Measurements from ENCODE around the gene CYP2D6. TPM values are rescaled to one million over a fixed set of nuclear protein-coding genes. Genes with fewer than 3 reads are reported as not detected.
"Not testable (repeated sequence)": the region's sequence is repeated elsewhere in the genome, so short reads cannot be mapped to it uniquely, and the experiment has no call there.

CYP2D6 gene
- total and polyA plus RNA-seq, 2 of the 8 experiments (the other 6 are each of a cell fraction or from before 2014, with no cell fraction given), result 0.93 to 1.7 TPM

DNA sequence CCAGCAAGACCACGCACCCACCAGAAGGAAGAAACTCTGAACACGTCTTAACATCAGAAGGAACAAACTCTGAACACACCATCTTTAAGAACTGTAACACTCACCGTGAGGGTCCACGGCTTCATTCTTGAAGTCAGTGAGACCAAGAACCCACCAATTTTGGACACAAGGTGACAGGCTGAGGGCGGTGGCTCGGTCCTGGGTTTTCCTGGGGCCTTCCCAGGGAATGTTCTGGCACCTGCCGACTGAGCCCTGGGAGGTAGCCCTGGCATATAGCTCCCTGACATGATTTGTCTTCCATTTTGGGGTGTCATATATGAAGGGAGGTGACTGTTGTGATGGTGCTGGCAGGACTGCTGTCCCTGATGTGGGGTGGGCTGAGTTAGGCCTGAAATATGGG is 8.9 kb upstream of the CYP2D6 start:
- not testable (repeated sequence) for H3K23me2 ChIP-seq (ENCODE audit: low read depth, low read length); H3K36me3 ChIP-seq (ENCODE audit: control insufficient read depth in 2 of 4, insufficient read depth in 4 of 4, low read length in 3 of 4); H3K9ac ChIP-seq (replicated peaks in 1 of 4; ENCODE audit: extremely low read depth in 1 of 4, low read depth in 3 of 4, low read length in 3 of 4); H2BK120ac ChIP-seq (replicated peaks; ENCODE audit: low read depth, low read length); H3K4ac ChIP-seq (replicated peaks; ENCODE audit: insufficient read length, low read depth, low read length); H3K9me3 ChIP-seq (ENCODE audit: insufficient read depth in 2 of 2, low read depth in 1 of 2, low read length in 1 of 2); H3K14ac ChIP-seq (ENCODE audit: insufficient read length); H4K8ac ChIP-seq (ENCODE audit: extremely low read depth, insufficient read depth, low read length); H3K56ac ChIP-seq (replicated peaks; ENCODE audit: insufficient read length, low read depth, low read length); H4K91ac ChIP-seq (replicated peaks; ENCODE audit: insufficient read length, low read length); H2BK15ac ChIP-seq (ENCODE audit: low read length); H3K79me2 ChIP-seq (ENCODE audit: control insufficient read depth in 1 of 2, insufficient read depth in 2 of 2, low read length in 2 of 2); H2AK5ac ChIP-seq (ENCODE audit: low read depth, low read length); H4K20me1 ChIP-seq (replicated peaks in 1 of 2; ENCODE audit: control insufficient read depth in 1 of 2, insufficient read depth in 2 of 2, low read length in 2 of 2); H2BK12ac ChIP-seq (ENCODE audit: low read depth, low read length); DNase-seq (ENCODE audit: low read depth in 1 of 2, low spot score in 2 of 2); H3K18ac ChIP-seq (ENCODE audit: extremely low read depth, low read length); H3K4me2 ChIP-seq (ENCODE audit: insufficient read depth in 1 of 2, low read depth in 2 of 2, low read length in 2 of 2); H3K79me1 ChIP-seq (ENCODE audit: low read depth, low read length); H3K27me3 ChIP-seq (replicated peaks in 1 of 4; ENCODE audit: control insufficient read depth in 3 of 4, extremely low read depth in 1 of 4, insufficient read depth in 3 of 4, low read length in 3 of 4); FAIRE-seq; H3K4me3 ChIP-seq (ENCODE audit: extremely low read depth in 1 of 4, insufficient read depth in 2 of 4, low read depth in 3 of 4, low read length in 4 of 4); H3K27ac ChIP-seq (ENCODE audit: low read depth, low read length); H4K5ac ChIP-seq (ENCODE audit: insufficient read length, low read depth, low read length); H3K23ac ChIP-seq (ENCODE audit: insufficient read length); H2BK5ac ChIP-seq (ENCODE audit: low read depth, low read length); H2BK20ac ChIP-seq (ENCODE audit: low read length); H3K4me1 ChIP-seq (replicated peaks in 1 of 4; ENCODE audit: control insufficient read depth in 3 of 4, insufficient read depth in 4 of 4, low read length in 3 of 4); H2AFZ ChIP-seq (ENCODE audit: low read length)
- ChIA-PET CTCF (ENCODE audit: partially characterized antibody) (interaction anchor here (1.1 kb wide), 2 partner anchors 22 to 23 kb away, joined by 4 to 6 read pairs; no protein-coding TSS in a partner anchor), POLR2A (ENCODE audit: partially characterized antibody) (interaction anchor here (1.6 to 1.8 kb wide), 2 partner anchors 10 to 13 kb away, joined by 4 read pairs; no protein-coding TSS in a partner anchor)
- whole genome bisulfite sequencing, 2 experiments (ENCODE audit: extremely low coverage in 1 of 2, insufficient coverage in 1 of 2, insufficient read length in 1 of 2, insufficient replicate concordance in 2 of 2, low coverage in 1 of 2, low lambda C conversion rate in 2 of 2, missing lambda C conversion rate in 1 of 2), result 83% methylated on average over 7 of the region's 7 CpGs; no CpG with 5 or more reads in 1 of the 2 experiments

All from H1 (cell line).